Caco-2 (cell line): ENCODE results near the gene PMEPA1. TPM values are rescaled to one million over a fixed set of nuclear protein-coding genes. Genes with fewer than 3 reads are reported as not detected.

Source experiments
- BruUV-seq: library from RNA; stranded (reverse); fragments of 400-500 nt; replicated peaks from 2 replicates; lab custom pipeline; 2021; lab: Mats Ljungman, UMichigan
- CTCF ChIA-PET: fragments of 300-600 bp; sonication (Branson Sonifier 250); formaldehyde crosslinking; loops from one replicate; lab custom pipeline; 2022; ENCODE audit warnings: antibody characterized with exemption; lab: Charles Lee
- POLR2A ChIA-PET: fragments of 300-600 bp; sonication (Branson Sonifier 250); formaldehyde crosslinking; loops from one replicate; lab custom pipeline; 2022; ENCODE audit warnings: antibody characterized with exemption; lab: Charles Lee
- DNase-seq, 2 experiments: peaks; one replicate each; pipeline versions ENCODE4 v3.0.0 to v3.0.0-alpha.2; 2020 to 2022
- H3K27me3 ChIP-seq: replicated peaks from 2 replicates; pipeline ENCODE4 v1.6.0; 2011; ENCODE audit warnings: low read length; ENCODE audit not compliant: control insufficient read depth, insufficient read depth
- H3K36me3 ChIP-seq: 2 replicates; pipeline ENCODE4 v1.5.1; 2011; ENCODE audit warnings: low read length; ENCODE audit not compliant: control insufficient read depth, insufficient read depth
- H3K4me1 ChIP-seq: fragments of 250-450 bp; sonication (Bioruptor Pico); 2 replicates; pipeline ENCODE4 v1.5.1; 2020; ENCODE audit warnings: mild to moderate bottlenecking
- H3K4me3 ChIP-seq: 2 replicates; pipeline ENCODE4 v1.5.1; 2011; ENCODE audit warnings: low read depth, mild to moderate bottlenecking, control low read depth, low read length
- H3K9me3 ChIP-seq: fragments of 250-450 bp; sonication (Bioruptor Pico); 2 replicates; pipeline ENCODE4 v1.5.1; 2020; ENCODE audit warnings: mild to moderate bottlenecking, moderate library complexity
- H3K27ac Mint-ChIP-seq: one replicate; pipeline ENCODE4 v1.8.0; 2022; ENCODE audit warnings: mixed read lengths; ENCODE audit not compliant: unreplicated experiment
- H3K27me3 Mint-ChIP-seq: one replicate; pipeline ENCODE4 v1.8.0; 2022; ENCODE audit warnings: mixed read lengths; ENCODE audit not compliant: insufficient read depth, unreplicated experiment
- H3K36me3 Mint-ChIP-seq: one replicate; pipeline ENCODE4 v1.8.0; 2022; ENCODE audit warnings: mild to moderate bottlenecking, mixed read lengths; ENCODE audit not compliant: insufficient read depth, unreplicated experiment
- H3K4me1 Mint-ChIP-seq: one replicate; pipeline ENCODE4 v1.8.0; 2022; ENCODE audit warnings: low read depth, mixed read lengths; ENCODE audit not compliant: unreplicated experiment
- H3K4me3 Mint-ChIP-seq: one replicate; pipeline ENCODE4 v1.8.0; 2022; ENCODE audit warnings: mild to moderate bottlenecking, moderate library complexity, mixed read lengths; ENCODE audit not compliant: unreplicated experiment
- H3K9me3 Mint-ChIP-seq: one replicate; pipeline ENCODE4 v1.8.0; 2022; ENCODE audit warnings: mixed read lengths; ENCODE audit not compliant: unreplicated experiment
- intact Hi-C: fragments of 100-400 bp; cut with micrococcal nuclease; formaldehyde crosslinking; loops from one replicate; pipeline ENCODE4 v1.10.0; 2022; ENCODE audit not compliant: unreplicated experiment
- total RNA-seq: library from RNA; stranded (reverse); gene quantifications from 2 replicates; pipeline ENCODE4 v1.2.3, GENCODE V29; 2022
- TF ChIP-seq, protein P1 (sequence below), 2 experiments: fragments of 200-600 bp in 1 of 2; IDR thresholded peaks; 1 replicate in 1 of 2; 2 replicates in 1 of 2; pipeline versions ENCODE4 v1.5.1 to v1.8.0; 2011 to 2022; ENCODE audit warnings: antibody characterized with exemption in 1 of 2, control low read depth in 1 of 2, inconsistent platforms in 1 of 2, low read depth in 1 of 2, low read length in 1 of 2, mild to moderate bottlenecking in 1 of 2, moderate library complexity in 1 of 2; ENCODE audit not compliant: insufficient read depth in 1 of 2, severe bottlenecking in 1 of 2, unreplicated experiment in 1 of 2

Gene PMEPA1
- total RNA-seq, 1 experiment from 2014 or later, result 3.3 TPM

- peak; percentile 81 to 87 for DNase-seq
- no peaks in the 10 kb centered on the region; the same call in 1 of the 2 replicates for H3K27me3 ChIP-seq
- POLR2A ChIA-PET, result interaction anchor here (0.6 to 0.8 kb wide), 2 partner anchors 577 to 585 kb away, joined by 3 to 9 read pairs; no protein-coding TSS in a partner anchor
- no peaks in the 10 kb centered on the region for H3K4me1 Mint-ChIP-seq
- TF ChIP-seq, protein P1, sequence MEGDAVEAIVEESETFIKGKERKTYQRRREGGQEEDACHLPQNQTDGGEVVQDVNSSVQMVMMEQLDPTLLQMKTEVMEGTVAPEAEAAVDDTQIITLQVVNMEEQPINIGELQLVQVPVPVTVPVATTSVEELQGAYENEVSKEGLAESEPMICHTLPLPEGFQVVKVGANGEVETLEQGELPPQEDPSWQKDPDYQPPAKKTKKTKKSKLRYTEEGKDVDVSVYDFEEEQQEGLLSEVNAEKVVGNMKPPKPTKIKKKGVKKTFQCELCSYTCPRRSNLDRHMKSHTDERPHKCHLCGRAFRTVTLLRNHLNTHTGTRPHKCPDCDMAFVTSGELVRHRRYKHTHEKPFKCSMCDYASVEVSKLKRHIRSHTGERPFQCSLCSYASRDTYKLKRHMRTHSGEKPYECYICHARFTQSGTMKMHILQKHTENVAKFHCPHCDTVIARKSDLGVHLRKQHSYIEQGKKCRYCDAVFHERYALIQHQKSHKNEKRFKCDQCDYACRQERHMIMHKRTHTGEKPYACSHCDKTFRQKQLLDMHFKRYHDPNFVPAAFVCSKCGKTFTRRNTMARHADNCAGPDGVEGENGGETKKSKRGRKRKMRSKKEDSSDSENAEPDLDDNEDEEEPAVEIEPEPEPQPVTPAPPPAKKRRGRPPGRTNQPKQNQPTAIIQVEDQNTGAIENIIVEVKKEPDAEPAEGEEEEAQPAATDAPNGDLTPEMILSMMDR (IDR thresholded peaks at IDR 0.05; ENCODE audit: insufficient read depth in 1 of 2, low read depth in 1 of 2, low read length in 1 of 2, severe bottlenecking in 1 of 2, unreplicated experiment in 1 of 2), result peak; percentile 99
- no peaks in the 10 kb centered on the region for H3K4me1 ChIP-seq
- H3K9me3 ChIP-seq, result 0 out of 2 replicates have a peak, but pooled peaks cover 6% of the 10 kb centered on the region
- H3K4me3 ChIP-seq, result no peak overlapping the region
- intact Hi-C loops, result loop anchor here (1.0 kb wide), 3 partner anchors 32 to 587 kb away; no protein-coding TSS in a partner anchor
- no peaks in the 10 kb centered on the region for H3K36me3 ChIP-seq
- H3K36me3 Mint-ChIP-seq, result no peaks in the 10 kb centered on the region
- peaks cover 15% of the 10 kb centered on the region for H3K27me3 Mint-ChIP-seq
- no peak overlapping the region for H3K4me3 Mint-ChIP-seq
- no TSS peak for BruUV-seq
- H3K27ac Mint-ChIP-seq, result no peak overlapping the region
- peaks cover 14% of the 10 kb centered on the region for H3K9me3 Mint-ChIP-seq
- CTCF ChIA-PET, result interaction anchor here (0.6 to 2.3 kb wide), 29 partner anchors 9 to 597 kb away, joined by 3 to 33 read pairs (median 5); no protein-coding TSS in a partner anchor
Measured at GRCh38 chr20:57622579-57623381, 87.0 kb downstream of the PMEPA1 start.

DNA sequence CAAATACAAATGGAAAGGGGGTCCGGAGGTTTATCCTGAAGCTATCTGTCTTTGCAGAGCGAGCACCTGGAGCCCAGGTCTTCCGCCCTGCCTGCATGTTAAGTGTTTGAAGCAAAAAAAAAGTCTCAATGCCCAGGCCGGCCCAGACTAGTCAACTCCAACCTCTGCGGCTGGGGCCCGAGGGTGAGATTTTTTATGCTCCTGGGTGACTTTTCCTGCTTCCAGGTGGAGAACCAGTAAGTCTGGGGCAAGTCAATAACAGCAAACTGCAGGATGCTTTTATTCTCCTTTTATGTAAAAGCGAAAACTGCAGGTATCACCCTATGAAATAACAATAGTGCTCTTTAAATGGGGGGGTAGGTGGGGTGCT, 87.6 kb downstream of the PMEPA1 start:
- H3K4me1 Mint-ChIP-seq, result no peaks in the 10 kb centered on the region
- Histone ChIP-seq H3K27me3 (no peaks in the 10 kb centered on the region; the same call in 1 of the 2 replicates), H3K4me3 (no peak overlapping the region), H3K36me3 (no peaks in the 10 kb centered on the region), H3K4me1 (no peaks in the 10 kb centered on the region), H3K9me3 (0 out of 2 replicates have a peak, but pooled peaks cover 6% of the 10 kb centered on the region)
- H3K27me3 Mint-ChIP-seq, result peaks cover 18% of the 10 kb centered on the region
- H3K36me3 Mint-ChIP-seq, result no peaks in the 10 kb centered on the region
- BruUV-seq, result no TSS peak
- ChIA-PET CTCF (interaction anchor here (0.5 to 2.3 kb wide), 23 partner anchors 9 to 591 kb away, joined by 3 to 33 read pairs (median 5); no protein-coding TSS in a partner anchor), POLR2A (interaction anchor here (0.6 kb wide), 1 partner anchor 578 kb away, joined by 9 read pairs; no protein-coding TSS in a partner anchor)
- TF ChIP-seq, protein P1 (IDR thresholded peaks at IDR 0.05; ENCODE audit: insufficient read depth in 1 of 2, low read depth in 1 of 2, low read length in 1 of 2, severe bottlenecking in 1 of 2, unreplicated experiment in 1 of 2), result no peak
- intact Hi-C loops, result loop anchor here (1.0 kb wide), 3 partner anchors 32 to 587 kb away; no protein-coding TSS in a partner anchor
- H3K9me3 Mint-ChIP-seq, result peaks cover 14% of the 10 kb centered on the region
- DNase-seq, result peak in 1 of 2 experiments; percentile 31
- no peak overlapping the region for H3K27ac Mint-ChIP-seq
- no peak overlapping the region for H3K4me3 Mint-ChIP-seq
